ENCODE measurements around the gene FGD4. TPM values are rescaled to one million over a fixed set of nuclear protein-coding genes. Genes with fewer than 3 reads are reported as not detected.

FGD4 gene
- total RNA-seq, 1 donor from 2014 or later: 17.3 TPM

GRCh38 chr12:32478858-32479725 lies 79.7 kb downstream of the FGD4 start:
- intact Hi-C loops (cut with DNase I): no loop called here
- ATAC-seq (ENCODE audit: poor library complexity) (no peak), DNase-seq (no peak)

GRCh38 chr12:32482226-32482625 lies 82.9 kb downstream of the FGD4 start:
- ATAC-seq (ENCODE audit: poor library complexity): peak; percentile 62
- DNase-seq: no peak
- intact Hi-C loops (cut with DNase I): no loop called here

GRCh38 chr12:32483499-32483898 lies 84.1 kb downstream of the FGD4 start:
- DNase-seq (no peak), ATAC-seq (ENCODE audit: poor library complexity) (peak; percentile 64)
- intact Hi-C loops (cut with DNase I): no loop called here

GRCh38 chr12:32483993-32484392 lies 84.6 kb downstream of the FGD4 start:
- intact Hi-C loops (cut with DNase I): no loop called here
- no peak for ATAC-seq (ENCODE audit: poor library complexity)
- no peak for DNase-seq

- no peak for ATAC-seq (ENCODE audit: poor library complexity)
- intact Hi-C loops (cut with DNase I): no loop called here
- DNase-seq: no peak
Observed at GRCh38 chr12:32486158-32486557, 86.8 kb downstream of the FGD4 start.

- intact Hi-C loops (cut with DNase I): no loop called here
- DNase-seq (no peak), ATAC-seq (ENCODE audit: poor library complexity) (no peak)
Observed at GRCh38 chr12:32488132-32488531, 88.8 kb downstream of the FGD4 start.

- ATAC-seq (ENCODE audit: poor library complexity): no peak
- intact Hi-C loops (cut with DNase I): no loop called here
- DNase-seq: no peak
Observed at GRCh38 chr12:32489070-32489469, 89.7 kb downstream of the FGD4 start.

- intact Hi-C loops (cut with DNase I): no loop called here
- DNase-seq: no peak
- no peak for ATAC-seq (ENCODE audit: poor library complexity)
Observed at GRCh38 chr12:32490801-32491200, 91.4 kb downstream of the FGD4 start.

GRCh38 chr12:32493282-32493681 lies 93.9 kb downstream of the FGD4 start:
- intact Hi-C loops (cut with DNase I): no loop called here
- ATAC-seq (ENCODE audit: poor library complexity) (no peak), DNase-seq (no peak)

- no peak for DNase-seq
Observed at GRCh38 chr12:32494656-32495055, 95.3 kb downstream of the FGD4 start.

GRCh38 chr12:32496946-32497345 lies 97.6 kb downstream of the FGD4 start:
- intact Hi-C loops (cut with DNase I): no loop called here
- DNase-seq: no peak
- ATAC-seq (ENCODE audit: poor library complexity): peak; percentile 40

More at GRCh38 chr12:32494656-32495055, 95.3 kb downstream of the FGD4 start:
- no peak for ATAC-seq (ENCODE audit: poor library complexity)
- intact Hi-C loops (cut with DNase I): no loop called here

GRCh38 chr12:32497864-32498263 lies 98.5 kb downstream of the FGD4 start:
- intact Hi-C loops (cut with DNase I): no loop called here

GRCh38 chr12:32499048-32499447 lies 99.7 kb downstream of the FGD4 start:
- intact Hi-C loops (cut with DNase I): no loop called here
- no peak for DNase-seq
- peak; percentile 67 for ATAC-seq (ENCODE audit: poor library complexity)

More at GRCh38 chr12:32497864-32498263, 98.5 kb downstream of the FGD4 start:
- ATAC-seq (ENCODE audit: poor library complexity) (no peak), DNase-seq (no peak)

GRCh38 chr12:32501835-32502333 lies 102.5 kb downstream of the FGD4 start:
- DNase-seq (no peak), ATAC-seq (ENCODE audit: poor library complexity) (peak; percentile 66)
- intact Hi-C loops (cut with DNase I): no loop called here

- no peak for DNase-seq
- ATAC-seq (ENCODE audit: poor library complexity): peak; percentile 59
- intact Hi-C loops (cut with DNase I): no loop called here
Observed at GRCh38 chr12:32502693-32503502, 103.5 kb downstream of the FGD4 start.

- ATAC-seq (ENCODE audit: poor library complexity) (no peak), DNase-seq (no peak)
- intact Hi-C loops (cut with DNase I): no loop called here
Observed at GRCh38 chr12:32503730-32504129, 104.4 kb downstream of the FGD4 start.

- no peak for ATAC-seq (ENCODE audit: poor library complexity)
- intact Hi-C loops (cut with DNase I): no loop called here
- no peak for DNase-seq
Observed at GRCh38 chr12:32504591-32504990, 105.2 kb downstream of the FGD4 start.

GRCh38 chr12:32505067-32505945 lies 105.9 kb downstream of the FGD4 start:
- DNase-seq (no peak), ATAC-seq (ENCODE audit: poor library complexity) (no peak)
- intact Hi-C loops (cut with DNase I): no loop called here
